ENCODE measurements around the gene TMEM253. TPM values are rescaled to one million over a fixed set of nuclear protein-coding genes. Genes with fewer than 3 reads are reported as not detected.

The TMEM253 gene
- total RNA-seq, 4 donors from 2014 or later: 0.44 to 1.8 TPM; not detected in 2

DNA sequence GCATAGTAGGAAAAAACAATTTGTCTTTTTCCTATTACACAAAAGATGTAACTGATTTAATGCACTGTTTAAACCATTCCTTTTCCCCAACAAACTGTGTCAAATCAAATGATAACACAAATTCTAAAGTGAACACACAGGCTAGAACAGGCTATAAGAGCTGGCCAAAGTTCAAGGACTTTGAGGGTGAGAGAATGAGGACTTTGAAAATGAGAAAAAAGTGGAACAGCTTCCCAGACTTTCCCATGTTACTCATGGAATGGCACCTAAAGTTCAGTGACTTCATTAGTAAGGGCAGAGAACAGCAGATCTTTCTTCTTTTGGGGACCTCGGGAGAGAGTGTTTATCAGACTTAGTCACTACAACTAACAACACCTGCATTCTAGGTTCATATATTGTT, 22.6 kb downstream of the TMEM253 start:
- TF ChIP-seq, protein P1, sequence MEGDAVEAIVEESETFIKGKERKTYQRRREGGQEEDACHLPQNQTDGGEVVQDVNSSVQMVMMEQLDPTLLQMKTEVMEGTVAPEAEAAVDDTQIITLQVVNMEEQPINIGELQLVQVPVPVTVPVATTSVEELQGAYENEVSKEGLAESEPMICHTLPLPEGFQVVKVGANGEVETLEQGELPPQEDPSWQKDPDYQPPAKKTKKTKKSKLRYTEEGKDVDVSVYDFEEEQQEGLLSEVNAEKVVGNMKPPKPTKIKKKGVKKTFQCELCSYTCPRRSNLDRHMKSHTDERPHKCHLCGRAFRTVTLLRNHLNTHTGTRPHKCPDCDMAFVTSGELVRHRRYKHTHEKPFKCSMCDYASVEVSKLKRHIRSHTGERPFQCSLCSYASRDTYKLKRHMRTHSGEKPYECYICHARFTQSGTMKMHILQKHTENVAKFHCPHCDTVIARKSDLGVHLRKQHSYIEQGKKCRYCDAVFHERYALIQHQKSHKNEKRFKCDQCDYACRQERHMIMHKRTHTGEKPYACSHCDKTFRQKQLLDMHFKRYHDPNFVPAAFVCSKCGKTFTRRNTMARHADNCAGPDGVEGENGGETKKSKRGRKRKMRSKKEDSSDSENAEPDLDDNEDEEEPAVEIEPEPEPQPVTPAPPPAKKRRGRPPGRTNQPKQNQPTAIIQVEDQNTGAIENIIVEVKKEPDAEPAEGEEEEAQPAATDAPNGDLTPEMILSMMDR (IDR thresholded peaks at IDR 0.05; ENCODE audit: low read depth): no peak

DNA sequence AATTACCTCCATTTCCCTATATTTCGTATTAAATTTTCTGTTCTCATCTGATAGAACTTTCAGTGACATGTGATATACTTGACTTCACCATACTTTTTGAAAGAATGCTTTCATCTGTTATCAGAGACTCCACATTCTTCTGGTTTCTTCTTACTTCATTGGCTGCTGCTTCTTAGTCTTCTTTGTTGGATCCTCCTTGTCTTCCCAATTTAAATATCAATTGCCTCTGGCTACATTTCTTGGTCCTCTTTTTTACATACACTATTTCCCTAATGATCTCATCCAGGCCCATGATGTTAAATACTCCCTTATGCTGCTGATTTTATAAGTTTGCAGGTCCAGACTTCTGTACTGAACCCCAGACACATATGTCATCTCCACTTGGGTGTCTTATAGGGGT, 33.0 kb downstream of the TMEM253 start:
- TF ChIP-seq, protein P1 (IDR thresholded peaks at IDR 0.05; ENCODE audit: low read depth): no peak

DNA sequence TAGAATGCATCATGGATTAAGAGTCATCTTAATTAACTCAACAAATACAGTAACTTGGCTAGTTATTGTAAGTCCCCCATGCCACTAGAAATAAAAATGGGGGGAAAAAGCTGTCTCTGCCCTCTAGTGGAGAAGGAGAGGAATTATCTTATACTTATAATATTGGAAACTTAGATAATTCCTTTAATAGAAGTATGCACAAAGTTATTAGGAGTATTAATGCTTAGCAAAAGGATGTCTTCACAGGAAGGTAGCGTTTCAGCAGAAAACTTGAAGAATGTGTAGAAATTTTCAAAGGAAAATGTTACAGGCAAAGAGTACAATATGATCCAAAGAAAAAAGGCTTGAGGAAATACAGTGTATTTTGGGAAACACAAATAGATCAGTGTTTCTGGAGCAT, 35.2 kb downstream of the TMEM253 start:
- TF ChIP-seq, protein P1 (IDR thresholded peaks at IDR 0.05; ENCODE audit: low read depth): no peak

DNA sequence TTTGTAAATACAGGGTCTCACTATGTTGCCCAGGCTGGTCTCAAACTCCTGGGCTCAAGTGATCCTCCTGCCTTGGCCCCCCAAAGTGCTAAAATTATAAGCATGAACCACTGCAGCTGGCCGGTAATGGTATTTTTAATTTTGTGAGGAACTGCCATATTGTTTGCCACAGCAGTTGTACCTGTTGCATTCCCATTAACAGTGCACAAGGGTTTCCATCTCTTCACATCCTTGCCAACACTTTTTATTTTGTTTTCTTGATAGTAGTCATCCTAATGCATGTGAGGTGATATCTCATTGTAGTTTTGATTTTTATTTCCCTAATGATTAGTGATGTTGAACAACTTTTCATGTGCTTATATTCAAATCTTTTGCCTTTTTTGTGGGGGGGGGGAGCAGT, 41.5 kb downstream of the TMEM253 start:
- TF ChIP-seq, protein P1 (IDR thresholded peaks at IDR 0.05; ENCODE audit: low read depth): no peak

DNA sequence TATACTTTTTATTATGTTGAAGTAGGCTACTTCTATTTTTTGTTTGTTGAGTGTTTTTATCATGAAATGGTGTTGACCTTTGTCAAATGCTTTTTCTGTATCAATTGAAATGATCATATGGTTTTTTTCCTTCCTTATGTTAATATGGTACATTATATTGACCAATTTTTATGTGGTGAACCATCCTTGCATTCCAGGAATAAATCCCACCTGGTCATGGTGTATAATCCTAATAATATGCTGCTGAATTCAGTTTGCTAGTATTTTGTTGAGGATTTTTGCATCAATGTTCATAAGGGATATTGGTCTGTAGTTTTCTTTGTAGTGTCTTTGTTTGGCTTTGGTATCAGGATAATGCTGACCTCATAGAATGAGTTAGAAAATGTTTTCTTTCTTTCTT, 44.6 kb downstream of the TMEM253 start:
- TF ChIP-seq, protein P1 (IDR thresholded peaks at IDR 0.05; ENCODE audit: low read depth): no peak

DNA sequence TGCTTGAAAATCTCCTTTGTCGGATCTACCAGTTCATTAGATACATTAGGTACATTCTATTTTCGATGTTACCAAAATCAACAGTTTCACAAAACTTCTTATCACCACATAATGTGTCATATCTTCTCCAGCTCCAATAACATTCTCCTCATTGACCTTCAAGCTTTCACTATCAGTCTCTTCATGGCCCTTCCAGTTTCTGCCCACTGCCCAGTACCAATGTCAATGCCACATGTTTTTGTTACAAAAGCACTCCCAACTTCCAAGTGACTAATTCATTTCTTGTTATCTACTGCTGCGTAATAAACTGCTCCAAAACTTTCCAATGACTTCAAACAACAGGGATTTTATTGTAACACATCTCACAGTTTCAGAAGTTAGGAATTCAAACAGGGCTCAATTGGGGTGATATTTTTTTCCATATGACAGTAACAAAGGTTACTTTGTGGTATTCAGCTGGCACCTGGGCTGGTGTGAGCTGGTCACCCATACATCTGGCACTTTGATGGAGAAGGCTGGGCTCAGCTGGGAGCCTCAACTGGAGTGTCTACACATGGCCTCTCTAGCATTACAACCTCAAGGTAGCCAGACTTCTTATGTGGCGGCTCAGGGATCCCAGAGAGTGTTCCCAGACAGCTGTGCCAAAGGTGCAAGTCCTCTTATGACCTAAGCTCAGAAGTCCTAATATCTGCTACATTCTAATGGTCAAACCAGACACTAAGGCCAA, 48.9 kb downstream of the TMEM253 start:
- TF ChIP-seq, protein P1 (IDR thresholded peaks at IDR 0.05; ENCODE audit: low read depth): no peak

Small RNA genes lying within 50 kb of the gene (small RNA-seq; reads per million reads assigned to genes)
- gene RNU6-252P: not detected

Other genes starting within 250 kb of the TMEM253 start
- gene RNASE3, start 209.7 kb upstream of the TMEM253 start, total RNA-seq: not detected
- gene RNASE2, start 145.6 kb upstream of the TMEM253 start, total RNA-seq: 1 to 10 TPM; 1.1 to 9.0 (median 6.2) TPM
- 10 to 100 TPM; 66.9 to 85.8 (median 71.2) TPM for gene METTL17, start 111.1 kb upstream of the TMEM253 start, total RNA-seq
- not detected for gene SLC39A2, start 101.8 kb upstream of the TMEM253 start, total RNA-seq
- gene NDRG2, start 76.0 kb upstream of the TMEM253 start, total RNA-seq: 100 to 1,000 TPM; 125 to 293 (median 215) TPM
- not detected for gene TPPP2, start 70.8 kb upstream of the TMEM253 start, total RNA-seq
- gene RNASE13, start 66.3 kb upstream of the TMEM253 start, total RNA-seq: not detected
- gene RNASE7, start 58.7 kb upstream of the TMEM253 start, total RNA-seq: not detected
- gene RNASE8, start 43.2 kb upstream of the TMEM253 start, total RNA-seq: not detected
- 100 to 1,000 TPM in 1 of 4 donors, 10 to 100 TPM in 3; 32.3 to 109 (median 46.9) TPM for gene ARHGEF40, start 30.8 kb upstream of the TMEM253 start, total RNA-seq
- gene ZNF219, start 2.4 kb upstream of the TMEM253 start, total RNA-seq: 10 to 100 TPM; 15.2 to 54.1 (median 38.4) TPM
- not detected for gene OR5AU1, start 55.0 kb downstream of the TMEM253 start, total RNA-seq
- gene HNRNPC, start 168.4 kb downstream of the TMEM253 start, total RNA-seq: 100 to 1,000 TPM; 298 to 466 (median 406) TPM
- gene RPGRIP1, start 179.0 kb downstream of the TMEM253 start, total RNA-seq: under 1 TPM in 3 of 4 donors, not detected in 1; 0.16 to 0.68 (median 0.22) TPM